ENCODE measurements around the gene IGLL5.

IGLL5 gene

GRCh38 chr22:22893891-22894739, 6.5 kb downstream of the IGLL5 start:
- DNase-seq (ENCODE audit: low read depth, low spot score): no peak
- no peak for TF ChIP-seq CTCF (IDR thresholded peaks at IDR 0.05; ENCODE audit: insufficient read depth, low read length, missing control alignments)
- ChIA-PET POLR2A (no interaction called here), CTCF (no interaction called here)
- H3K4me3 ChIP-seq (ENCODE audit: low read depth, low read length): no peak overlapping the region

DNA sequence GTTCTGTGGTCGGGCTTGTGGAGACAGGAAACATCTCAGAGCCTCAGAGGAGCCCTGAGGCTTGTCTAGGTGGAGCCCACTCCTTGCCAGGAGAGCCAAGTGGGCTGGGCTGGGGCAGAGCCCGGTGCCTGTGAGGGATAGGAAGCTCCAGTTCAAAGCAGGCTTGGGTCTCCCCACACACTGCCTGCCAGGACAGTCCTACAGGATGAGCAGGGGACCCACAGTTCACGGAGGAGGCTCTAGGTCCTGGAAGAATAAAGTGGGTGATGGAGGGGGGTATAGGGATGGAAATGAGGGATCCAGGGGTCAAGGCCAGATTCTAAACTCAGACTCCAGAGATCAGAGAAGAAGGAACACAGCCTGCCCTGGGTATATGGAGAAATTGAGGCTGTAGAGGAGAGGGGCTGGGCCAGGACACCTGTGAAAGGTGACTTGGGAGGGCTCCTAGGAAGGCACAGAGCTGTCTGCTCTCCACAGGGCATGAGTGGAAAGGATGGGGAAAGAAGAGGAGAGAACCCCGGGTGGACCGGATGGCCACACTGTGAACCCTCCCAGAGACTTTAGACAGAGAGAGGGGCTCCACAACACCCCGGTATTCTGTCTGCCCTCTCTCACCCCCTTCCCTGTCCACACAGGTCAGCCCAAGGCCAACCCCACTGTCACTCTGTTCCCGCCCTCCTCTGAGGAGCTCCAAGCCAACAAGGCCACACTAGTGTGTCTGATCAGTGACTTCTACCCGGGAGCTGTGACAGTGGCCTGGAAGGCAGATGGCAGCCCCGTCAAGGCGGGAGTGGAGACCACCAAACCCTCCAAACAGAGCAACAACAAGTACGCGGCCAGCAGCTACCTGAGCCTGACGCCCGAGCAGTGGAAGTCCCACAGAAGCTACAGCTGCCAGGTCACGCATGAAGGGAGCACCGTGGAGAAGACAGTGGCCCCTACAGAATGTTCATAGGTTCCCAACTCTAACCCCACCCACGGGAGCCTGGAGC, 7.4 kb downstream of the IGLL5 start:
- no peak for DNase-seq (ENCODE audit: low read depth, low spot score)
- no peak overlapping the region for H3K4me3 ChIP-seq (ENCODE audit: low read depth, low read length)
- CTCF ChIA-PET: no interaction called here
- POLR2A ChIA-PET: no interaction called here
- TF ChIP-seq CTCF (IDR thresholded peaks at IDR 0.05; ENCODE audit: insufficient read depth, low read length, missing control alignments): no peak

GRCh38 chr22:22895776-22896445, 8.3 kb downstream of the IGLL5 start:
- DNase-seq (ENCODE audit: low read depth, low spot score): no peak
- no peak for TF ChIP-seq CTCF (IDR thresholded peaks at IDR 0.05; ENCODE audit: insufficient read depth, low read length, missing control alignments)
- POLR2A ChIA-PET: no interaction called here
- no peak overlapping the region for H3K4me3 ChIP-seq (ENCODE audit: low read depth, low read length)
- CTCF ChIA-PET: no interaction called here

DNA sequence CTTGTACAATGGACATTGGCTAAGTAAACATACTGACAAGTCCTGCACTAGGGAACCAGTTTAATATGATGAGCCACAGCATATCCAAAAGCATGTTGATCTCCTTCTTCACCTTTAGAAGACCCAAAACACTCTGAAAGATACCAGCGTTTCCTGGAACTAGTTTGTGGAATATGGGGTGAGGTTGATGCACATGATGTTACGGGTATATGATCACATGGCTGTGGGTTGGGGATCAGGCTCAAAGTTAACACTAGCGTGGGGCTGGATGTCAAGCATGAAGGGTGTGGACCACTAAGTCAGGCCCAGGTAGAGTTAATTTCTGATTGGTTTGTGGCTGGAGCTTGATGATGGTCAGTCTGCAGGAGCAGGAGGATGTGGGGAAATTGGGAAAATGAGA, 9.0 kb downstream of the IGLL5 start:
- ChIA-PET POLR2A (no interaction called here), CTCF (interaction anchor here (1.1 kb wide), 1 partner anchor 19 kb away, joined by 3 read pairs; no protein-coding TSS in a partner anchor)
- no peak for DNase-seq (ENCODE audit: low read depth, low spot score)
- no peak for TF ChIP-seq CTCF (IDR thresholded peaks at IDR 0.05; ENCODE audit: insufficient read depth, low read length, missing control alignments)
- H3K4me3 ChIP-seq (ENCODE audit: low read depth, low read length): no peak overlapping the region

- ChIA-PET CTCF (interaction anchor here (1.1 kb wide), 1 partner anchor 20 kb away, joined by 3 read pairs; no protein-coding TSS in a partner anchor), POLR2A (no interaction called here)
- no peak for DNase-seq (ENCODE audit: low read depth, low spot score)
- H3K4me3 ChIP-seq (ENCODE audit: low read depth, low read length): no peak overlapping the region
- TF ChIP-seq CTCF (IDR thresholded peaks at IDR 0.05; ENCODE audit: insufficient read depth, low read length, missing control alignments): no peak
Measured at GRCh38 chr22:22897091-22897490, 9.5 kb downstream of the IGLL5 start.

Measured in AG04449 (cell line).